Measurements from ENCODE around the gene UNC93A. TPM values are rescaled to one million over a fixed set of nuclear protein-coding genes. Genes with fewer than 3 reads are reported as not detected.
"Not testable (repeated sequence)": the region's sequence is repeated elsewhere in the genome, so short reads cannot be mapped to it uniquely, and the experiment has no call there.

UNC93A gene
- 1 to 10 TPM in 3 of 4 donors, under 1 TPM in 1; 0.15 to 9.6 (median 4.6) TPM for polyA plus RNA-seq (ENCODE audit: insufficient read length in 4 of 4)

- DNase-seq (ENCODE audit: low read depth in 4 of 4, low spot score in 3 of 4) = no peak
These were observed at the start of gene UNC93A for GRCh38 chr6:167290786-167291622. TSS of gene UNC93A (plus strand) at chr6:167291315. CDS start at chr6:167291490, 175 bp downstream.

DNA sequence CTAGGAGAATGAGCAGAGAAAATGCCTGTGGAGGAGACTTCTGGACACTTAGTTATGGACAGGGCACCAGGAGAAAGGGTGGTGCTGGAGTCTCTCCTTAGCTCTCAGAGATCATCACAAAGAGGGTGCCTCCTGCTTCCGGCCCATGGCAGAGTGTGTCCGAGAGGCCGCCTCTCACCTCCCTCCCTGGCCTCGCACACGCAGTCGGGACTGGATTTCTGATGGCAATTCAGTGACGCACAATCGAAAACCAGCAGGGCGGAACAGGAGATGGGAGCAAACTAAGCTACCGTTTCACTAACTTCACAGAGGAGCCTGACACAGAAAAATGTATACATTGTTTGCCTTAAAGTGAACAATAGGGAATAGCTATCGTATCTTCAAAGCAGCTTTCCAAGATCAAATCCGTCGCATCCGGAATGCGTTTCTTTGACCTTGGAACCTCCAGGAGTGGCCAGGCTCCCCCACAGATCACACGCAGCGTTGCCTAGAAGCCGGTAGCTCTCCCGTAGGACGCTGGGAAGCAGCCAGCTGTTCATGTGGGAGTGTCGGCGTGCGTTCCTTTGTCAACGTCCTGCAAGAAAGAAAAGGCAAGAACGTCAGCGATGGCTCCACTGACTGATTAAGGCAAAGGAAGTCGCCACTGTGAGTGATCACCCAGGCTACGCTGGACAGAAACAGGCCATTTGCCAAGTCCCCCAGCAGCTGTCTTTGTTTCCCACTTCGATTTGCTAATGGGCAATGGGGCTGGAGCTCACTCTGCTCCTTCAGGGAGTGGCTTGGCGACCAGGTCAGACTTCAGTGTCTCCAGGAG is 49.6 kb upstream of the UNC93A start:
- DNase-seq (ENCODE audit: low read depth in 4 of 4, low spot score in 3 of 4) = peak in 2 of 4 donors; percentile 63 to 72

DNA sequence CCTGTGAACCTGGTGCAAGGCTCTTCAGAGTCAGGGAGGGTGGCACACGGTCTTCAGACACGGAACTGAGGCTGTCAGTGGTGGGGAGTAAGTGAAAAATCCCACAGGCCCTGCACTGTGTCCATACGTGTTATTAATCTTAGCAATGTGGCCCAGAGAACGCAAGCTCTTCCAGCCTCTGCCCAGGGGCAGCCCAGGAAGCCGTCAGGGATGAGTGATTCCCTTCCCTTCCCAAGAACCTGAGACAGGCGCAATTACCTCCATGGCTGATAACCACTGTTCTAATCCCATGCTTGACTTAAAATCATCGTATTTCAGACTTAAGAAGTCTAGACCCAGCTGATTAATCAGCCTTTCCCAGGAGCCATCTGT is 49.0 kb upstream of the UNC93A start:
- not testable (repeated sequence) for DNase-seq (ENCODE audit: low read depth in 4 of 4, low spot score in 3 of 4)

DNA sequence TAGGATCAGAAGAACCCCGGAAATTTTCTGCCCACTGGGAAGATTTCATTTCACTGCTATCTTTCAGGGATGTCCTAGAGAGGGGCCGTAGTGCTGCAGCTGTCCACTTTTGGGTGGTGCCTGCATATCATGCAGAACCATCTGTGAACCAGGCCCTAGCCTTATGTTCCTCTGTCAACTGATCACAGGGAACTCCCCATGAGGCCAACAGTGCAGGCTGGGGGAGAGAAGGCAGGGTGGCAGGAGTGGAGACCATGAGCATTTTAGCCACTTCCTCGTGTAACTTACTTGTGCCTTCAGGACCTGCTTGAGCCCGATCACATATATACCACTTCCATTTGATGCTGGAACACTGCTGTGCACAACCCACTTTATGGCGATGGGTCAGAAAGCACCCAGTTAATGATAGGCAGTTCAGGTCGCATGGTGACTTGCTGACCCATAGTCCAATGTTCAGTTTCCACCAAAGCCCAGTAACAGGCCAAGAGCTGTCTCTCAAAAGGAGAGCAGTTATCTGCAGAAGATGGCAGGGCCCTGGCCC is 48.5 kb upstream of the UNC93A start:
- DNase-seq (ENCODE audit: low read depth in 4 of 4, low spot score in 3 of 4) = not testable (repeated sequence)

DNA sequence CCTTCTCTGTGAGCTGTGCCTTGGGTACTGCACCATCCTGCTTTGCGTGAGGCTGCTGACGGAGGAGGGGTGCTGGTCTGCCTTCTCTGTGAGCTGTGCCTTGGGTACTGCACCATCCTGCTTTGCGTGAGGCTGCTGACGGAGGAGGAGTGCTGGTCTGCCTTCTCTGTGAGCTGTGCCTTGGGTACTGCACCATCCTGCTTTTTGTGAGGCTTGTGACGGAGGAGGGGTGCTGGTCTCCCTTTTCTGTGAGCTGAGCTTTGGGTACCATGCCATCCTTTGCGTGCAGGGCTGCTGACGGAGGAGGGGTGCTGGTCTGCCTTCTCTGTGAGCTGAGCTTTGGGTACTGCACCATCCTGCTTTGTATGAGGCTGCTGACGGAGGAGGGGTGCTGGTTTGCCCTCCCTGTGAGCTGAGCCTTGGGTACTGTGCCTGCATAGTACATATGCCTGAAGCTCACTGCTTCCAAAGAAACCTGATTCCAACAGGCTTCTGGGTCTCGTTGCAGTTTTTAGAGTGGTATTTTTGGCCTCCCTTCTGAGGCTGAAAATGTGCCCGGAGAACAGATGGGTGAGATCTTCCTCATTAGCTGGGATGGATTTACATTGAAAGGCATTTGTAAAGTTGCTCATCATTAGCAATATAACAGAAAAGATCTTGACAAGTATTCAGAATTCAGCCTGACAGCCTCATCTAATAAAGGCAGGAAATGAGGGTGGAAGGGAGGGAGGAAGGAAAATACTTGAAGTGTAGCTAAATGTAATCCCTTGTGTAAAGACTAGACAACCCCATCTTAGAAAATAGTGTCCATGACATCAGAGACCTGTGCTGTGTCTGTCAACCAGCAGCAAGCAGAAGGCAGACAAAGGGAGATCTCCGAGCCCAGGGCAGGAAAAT is 46.8 kb upstream of the UNC93A start:
- DNase-seq (ENCODE audit: low read depth in 4 of 4, low spot score in 3 of 4) = no peak

- DNase-seq (ENCODE audit: low read depth in 4 of 4, low spot score in 3 of 4) = no peak
These were observed 46.1 kb upstream of the UNC93A start for GRCh38 chr6:167244991-167245390.

DNA sequence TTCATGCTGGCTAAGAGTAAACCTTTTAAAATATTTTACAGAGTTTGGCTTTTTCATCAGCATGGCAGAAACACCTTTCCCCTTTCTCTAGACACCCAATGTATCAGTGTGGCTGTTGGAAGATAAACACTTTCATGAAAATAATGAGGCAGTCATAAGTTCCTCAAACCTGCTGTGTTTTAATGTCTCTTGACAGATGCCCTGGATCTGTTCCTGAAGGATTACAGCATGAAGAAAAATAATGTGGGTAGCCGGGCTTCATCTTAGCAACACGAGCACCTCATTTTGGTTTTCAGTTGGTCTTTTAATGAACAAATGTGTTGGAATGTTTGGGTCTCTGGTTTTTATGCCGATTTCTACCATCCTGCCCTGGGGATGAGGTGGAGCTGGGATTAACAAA is 45.5 kb upstream of the UNC93A start:
- DNase-seq (ENCODE audit: low read depth in 4 of 4, low spot score in 3 of 4) = no peak

- no peak for DNase-seq (ENCODE audit: low read depth in 4 of 4, low spot score in 3 of 4)
These were observed 43.1 kb upstream of the UNC93A start for GRCh38 chr6:167247814-167248595.

DNA sequence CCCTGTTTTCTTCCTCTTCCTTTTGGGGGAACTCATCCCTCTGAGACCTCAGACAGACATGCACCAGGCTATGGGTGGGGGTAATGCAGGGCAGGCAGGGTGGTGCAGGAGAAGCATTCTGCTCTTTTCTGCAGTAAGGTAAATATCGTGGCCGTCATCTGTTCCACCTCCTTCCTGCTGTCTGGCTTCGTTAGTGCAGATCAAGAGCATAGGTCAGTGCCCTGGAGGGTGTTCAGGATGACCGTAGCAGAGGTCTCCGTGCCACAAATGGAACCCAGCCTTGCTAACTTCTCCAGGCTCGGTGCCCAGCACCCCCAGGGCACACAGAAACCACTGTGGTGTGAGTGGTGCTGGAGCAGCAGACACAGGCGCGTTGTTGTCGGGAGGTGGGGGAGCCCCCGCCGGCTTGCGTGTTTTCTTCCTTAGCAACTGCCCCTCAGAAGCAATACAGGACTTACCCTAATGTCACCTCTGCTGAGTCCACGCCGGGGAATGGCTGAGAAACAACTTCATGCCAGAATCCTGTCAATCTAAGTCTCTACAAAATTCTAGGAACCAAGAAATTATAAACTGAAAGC is 42.1 kb upstream of the UNC93A start:
- not testable (repeated sequence) for DNase-seq (ENCODE audit: low read depth in 4 of 4, low spot score in 3 of 4)

DNA sequence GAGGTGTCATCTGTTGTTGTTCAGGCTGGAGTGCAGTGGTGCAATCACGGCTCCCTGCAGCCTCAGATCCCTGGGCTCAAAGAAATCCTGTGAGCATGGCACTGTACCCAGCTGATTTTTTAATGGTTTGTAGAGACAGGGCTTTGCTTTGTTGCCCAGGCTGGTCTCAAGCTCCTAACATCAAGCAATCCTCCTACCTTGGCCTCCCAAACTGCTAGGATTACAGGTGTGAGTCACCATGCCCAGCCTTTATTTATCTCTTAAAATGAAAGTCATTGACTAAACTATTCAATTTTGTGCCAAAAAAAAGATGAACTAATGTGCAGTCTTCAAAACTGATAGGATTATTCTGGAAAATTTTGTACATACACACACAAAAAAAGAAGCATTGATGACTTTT is 38.8 kb upstream of the UNC93A start:
- DNase-seq (ENCODE audit: low read depth in 4 of 4, low spot score in 3 of 4) = no peak

- DNase-seq (ENCODE audit: low read depth in 4 of 4, low spot score in 3 of 4) = no peak
These were observed 35.1 kb upstream of the UNC93A start for GRCh38 chr6:167255918-167256553.

DNA sequence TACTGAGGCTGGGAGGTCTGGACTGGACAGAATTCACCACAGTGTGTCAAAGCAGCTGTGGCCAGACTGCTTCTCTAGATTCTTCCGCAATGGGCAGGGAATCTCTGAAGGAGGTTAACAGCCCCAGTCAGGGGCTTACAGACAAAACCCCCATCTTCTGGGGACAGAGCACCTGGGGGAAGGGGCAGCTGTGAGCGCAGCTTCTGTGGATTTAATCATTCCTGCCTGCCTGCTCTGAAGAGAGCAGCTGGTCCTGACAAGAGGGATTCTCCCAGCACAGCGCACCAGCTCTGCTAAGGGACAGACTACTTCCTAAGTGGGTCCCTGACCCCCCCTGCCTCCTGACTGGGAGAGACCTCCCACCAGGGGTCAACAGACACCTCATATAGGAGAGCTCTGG is 32.5 kb upstream of the UNC93A start:
- DNase-seq (ENCODE audit: low read depth in 4 of 4, low spot score in 3 of 4) = no peak

DNA sequence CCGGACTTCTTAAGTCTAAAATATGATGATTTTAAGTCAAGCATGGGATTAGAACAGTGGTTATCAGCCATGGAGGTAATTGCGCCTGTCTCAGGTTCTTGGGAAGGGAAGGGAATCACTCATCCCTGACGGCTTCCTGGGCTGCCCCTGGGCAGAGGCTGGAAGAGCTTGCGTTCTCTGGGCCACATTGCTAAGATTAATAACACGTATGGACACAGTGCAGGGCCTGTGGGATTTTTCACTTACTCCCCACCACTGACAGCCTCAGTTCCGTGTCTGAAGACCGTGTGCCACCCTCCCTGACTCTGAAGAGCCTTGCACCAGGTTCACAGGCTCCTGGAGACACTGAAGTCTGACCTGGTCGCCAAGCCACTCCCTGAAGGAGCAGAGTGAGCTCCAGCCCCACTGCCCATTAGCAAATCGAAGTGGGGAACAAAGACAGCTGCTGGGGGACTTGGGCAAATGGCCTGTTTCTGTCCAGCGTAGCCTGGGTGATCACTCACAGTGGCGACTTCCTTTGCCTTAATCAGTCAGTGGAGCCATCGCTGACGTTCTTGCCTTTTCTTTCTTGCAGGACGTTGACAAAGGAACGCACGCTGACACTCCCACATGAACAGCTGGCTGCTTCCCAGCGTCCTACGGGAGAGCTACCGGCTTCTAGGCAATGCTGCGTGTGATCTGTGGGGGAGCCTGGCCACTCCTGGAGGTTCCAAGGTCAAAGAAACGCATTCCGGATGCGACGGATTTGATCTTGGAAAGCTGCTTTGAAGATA is 24.9 kb upstream of the UNC93A start:
- not testable (repeated sequence) for DNase-seq (ENCODE audit: low read depth in 4 of 4, low spot score in 3 of 4)

DNA sequence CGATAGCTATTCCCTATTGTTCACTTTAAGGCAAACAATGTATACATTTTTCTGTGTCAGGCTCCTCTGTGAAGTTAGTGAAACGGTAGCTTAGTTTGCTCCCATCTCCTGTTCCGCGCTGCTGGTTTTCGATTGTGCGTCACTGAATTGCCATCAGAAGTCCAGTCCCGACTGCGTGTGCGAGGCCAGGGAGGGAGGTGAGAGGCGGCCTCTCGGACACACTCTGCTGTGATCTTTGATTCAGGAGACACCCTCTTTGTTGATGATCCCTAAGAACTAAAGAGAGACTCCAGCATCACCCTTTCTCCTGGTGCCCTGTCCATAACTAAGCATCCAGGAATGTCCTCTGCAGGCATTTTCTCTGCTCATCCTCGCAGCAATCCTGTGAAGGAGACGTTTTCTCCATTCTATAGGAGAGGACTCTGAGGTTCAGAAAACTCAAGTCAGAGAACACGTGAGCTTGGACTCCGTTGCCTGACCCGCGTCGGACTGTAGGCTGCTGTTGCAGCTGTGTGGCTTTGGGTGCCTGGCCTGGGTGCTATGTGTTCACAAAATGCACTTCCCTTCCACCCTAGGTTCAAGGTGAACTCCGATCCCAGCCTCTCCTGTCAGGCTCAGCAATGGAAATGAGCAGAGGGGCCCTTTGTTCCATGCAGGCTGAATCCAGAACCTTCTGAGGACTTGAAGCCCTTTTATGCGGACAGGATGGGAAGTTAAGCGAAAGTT is 24.1 kb upstream of the UNC93A start:
- DNase-seq (ENCODE audit: low read depth in 4 of 4, low spot score in 3 of 4) = no peak

GRCh38 chr6:167267556-167267898 is 23.6 kb upstream of the UNC93A start:
- DNase-seq (ENCODE audit: low read depth in 4 of 4, low spot score in 3 of 4) = not testable (repeated sequence)

GRCh38 chr6:167267921-167268401 is 23.2 kb upstream of the UNC93A start:
- no peak for DNase-seq (ENCODE audit: low read depth in 4 of 4, low spot score in 3 of 4)

DNA sequence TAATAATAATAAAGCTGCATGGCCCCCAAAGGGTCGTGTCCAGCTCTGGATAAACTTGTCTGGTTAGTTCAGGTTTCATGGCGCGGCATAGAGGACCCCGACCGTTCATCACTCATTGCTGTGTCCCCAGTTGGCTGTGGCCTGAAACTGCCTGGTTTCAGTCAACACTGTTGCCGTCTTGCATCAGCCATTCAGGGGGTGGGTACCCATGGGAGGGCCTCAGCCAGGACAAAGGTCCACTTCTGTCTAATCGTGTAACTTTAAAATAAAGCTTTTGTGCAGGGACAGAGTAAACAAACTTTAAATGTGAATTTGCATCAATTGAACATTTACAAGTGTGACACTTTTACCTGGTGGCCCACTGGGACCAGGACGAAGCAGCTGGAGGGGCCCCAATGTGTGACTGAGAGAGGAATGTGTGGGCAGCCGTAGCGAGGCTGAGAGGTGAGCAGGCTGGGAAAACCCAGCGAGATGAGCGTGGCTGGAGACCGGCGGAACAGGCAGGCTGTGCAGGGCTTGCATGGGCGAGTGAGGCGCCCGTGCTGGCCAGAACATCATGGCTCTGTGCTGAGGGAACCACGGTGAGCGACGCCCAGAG is 22.3 kb upstream of the UNC93A start:
- no peak for DNase-seq (ENCODE audit: low read depth in 4 of 4, low spot score in 3 of 4)
